Measurements from ENCODE around the gene PHF19.

PHF19 gene

GRCh38 chr9:120923620-120924328, 46.8 kb upstream of the PHF19 start:
- no peaks in the 10 kb centered on the region for H3K9me3 ChIP-seq (ENCODE audit: severe bottlenecking)
- no peak overlapping the region for H3K4me3 ChIP-seq (ENCODE audit: severe bottlenecking)
- no peak overlapping the region for H3K27ac ChIP-seq (ENCODE audit: poor library complexity, severe bottlenecking)
- no peak for TF ChIP-seq CTCF (IDR thresholded peaks at IDR 0.05; ENCODE audit: poor library complexity, severe bottlenecking)
- DNase-seq (ENCODE audit: low spot score) (no peak), ATAC-seq (ENCODE audit: low read depth) (no peak)
- no peaks in the 10 kb centered on the region for H3K4me1 ChIP-seq (ENCODE audit: insufficient read depth, poor library complexity, severe bottlenecking)
- no peaks in the 10 kb centered on the region for H3K27me3 ChIP-seq (ENCODE audit: insufficient read depth, poor library complexity, severe bottlenecking)
- no peaks in the 10 kb centered on the region for H3K36me3 ChIP-seq (ENCODE audit: low read depth)

- DNase-seq (ENCODE audit: low spot score) (no peak), ATAC-seq (ENCODE audit: low read depth) (no peak)
- Histone ChIP-seq H3K4me3 (ENCODE audit: severe bottlenecking) (no peak overlapping the region), H3K9me3 (ENCODE audit: severe bottlenecking) (no peaks in the 10 kb centered on the region), H3K36me3 (ENCODE audit: low read depth) (no peaks in the 10 kb centered on the region), H3K27ac (ENCODE audit: poor library complexity, severe bottlenecking) (no peak overlapping the region), H3K4me1 (ENCODE audit: insufficient read depth, poor library complexity, severe bottlenecking) (no peaks in the 10 kb centered on the region), H3K27me3 (ENCODE audit: insufficient read depth, poor library complexity, severe bottlenecking) (no peaks in the 10 kb centered on the region)
- TF ChIP-seq CTCF (IDR thresholded peaks at IDR 0.05; ENCODE audit: poor library complexity, severe bottlenecking) = no peak
Measured at GRCh38 chr9:120922404-120923195, 45.6 kb upstream of the PHF19 start.

GRCh38 chr9:120921661-120922181, 44.7 kb upstream of the PHF19 start:
- Histone ChIP-seq H3K9me3 (ENCODE audit: severe bottlenecking) (no peaks in the 10 kb centered on the region), H3K27ac (ENCODE audit: poor library complexity, severe bottlenecking) (no peak overlapping the region), H3K4me3 (ENCODE audit: severe bottlenecking) (no peak overlapping the region), H3K27me3 (ENCODE audit: insufficient read depth, poor library complexity, severe bottlenecking) (no peaks in the 10 kb centered on the region), H3K36me3 (ENCODE audit: low read depth) (no peaks in the 10 kb centered on the region), H3K4me1 (ENCODE audit: insufficient read depth, poor library complexity, severe bottlenecking) (no peaks in the 10 kb centered on the region)
- ATAC-seq (ENCODE audit: low read depth) (no peak), DNase-seq (ENCODE audit: low spot score) (no peak)
- no peak for TF ChIP-seq CTCF (IDR thresholded peaks at IDR 0.05; ENCODE audit: poor library complexity, severe bottlenecking)

GRCh38 chr9:120920806-120921178, 43.8 kb upstream of the PHF19 start:
- no peak for DNase-seq (ENCODE audit: low spot score)
- Histone ChIP-seq H3K27me3 (ENCODE audit: insufficient read depth, poor library complexity, severe bottlenecking) (no peaks in the 10 kb centered on the region), H3K27ac (ENCODE audit: poor library complexity, severe bottlenecking) (no peak overlapping the region), H3K36me3 (ENCODE audit: low read depth) (no peaks in the 10 kb centered on the region), H3K9me3 (ENCODE audit: severe bottlenecking) (no peaks in the 10 kb centered on the region), H3K4me3 (ENCODE audit: severe bottlenecking) (no peak overlapping the region), H3K4me1 (ENCODE audit: insufficient read depth, poor library complexity, severe bottlenecking) (no peaks in the 10 kb centered on the region)
- TF ChIP-seq CTCF (IDR thresholded peaks at IDR 0.05; ENCODE audit: poor library complexity, severe bottlenecking) = no peak
- ATAC-seq (ENCODE audit: low read depth) = no peak
